ENCODE measurements around the gene ZNF627.
A peak's percentile ranks its signal among the peaks of the same experiment; 100 is the strongest.
"Not testable (repeated sequence)": the region's sequence is repeated elsewhere in the genome, so short reads cannot be mapped to it uniquely, and the experiment has no call there.

Gene ZNF627

DNA sequence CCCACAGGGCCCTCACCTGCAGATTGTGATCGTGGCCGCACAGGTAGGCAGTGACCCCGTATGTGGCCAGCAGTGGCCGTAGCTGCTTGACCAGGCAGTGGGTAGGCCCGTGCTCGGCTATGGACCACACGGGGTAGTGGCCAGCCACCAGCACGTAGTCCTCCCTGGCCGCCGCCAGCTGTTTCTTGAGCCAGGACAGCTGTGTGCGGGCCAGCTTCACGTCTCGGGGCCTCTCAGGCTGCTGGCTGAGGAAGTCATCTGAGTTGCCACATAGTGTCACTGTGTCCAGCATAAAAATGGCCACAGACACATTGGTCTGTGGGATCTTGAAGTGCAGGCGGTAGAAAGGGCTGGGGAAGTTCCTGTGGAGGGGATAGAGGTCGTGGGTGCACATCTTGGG, 21.1 kb upstream of the ZNF627 start:
- no peak for DNase-seq

- peak; percentile 63 for DNase-seq
Measured at GRCh38 chr19:11577451-11578257, 19.6 kb upstream of the ZNF627 start, which contains the start of gene ACP5. Gene ACP5 (minus strand): TSS chr19:11577645. CDS start chr19:11577317, 328 bp downstream.

DNA sequence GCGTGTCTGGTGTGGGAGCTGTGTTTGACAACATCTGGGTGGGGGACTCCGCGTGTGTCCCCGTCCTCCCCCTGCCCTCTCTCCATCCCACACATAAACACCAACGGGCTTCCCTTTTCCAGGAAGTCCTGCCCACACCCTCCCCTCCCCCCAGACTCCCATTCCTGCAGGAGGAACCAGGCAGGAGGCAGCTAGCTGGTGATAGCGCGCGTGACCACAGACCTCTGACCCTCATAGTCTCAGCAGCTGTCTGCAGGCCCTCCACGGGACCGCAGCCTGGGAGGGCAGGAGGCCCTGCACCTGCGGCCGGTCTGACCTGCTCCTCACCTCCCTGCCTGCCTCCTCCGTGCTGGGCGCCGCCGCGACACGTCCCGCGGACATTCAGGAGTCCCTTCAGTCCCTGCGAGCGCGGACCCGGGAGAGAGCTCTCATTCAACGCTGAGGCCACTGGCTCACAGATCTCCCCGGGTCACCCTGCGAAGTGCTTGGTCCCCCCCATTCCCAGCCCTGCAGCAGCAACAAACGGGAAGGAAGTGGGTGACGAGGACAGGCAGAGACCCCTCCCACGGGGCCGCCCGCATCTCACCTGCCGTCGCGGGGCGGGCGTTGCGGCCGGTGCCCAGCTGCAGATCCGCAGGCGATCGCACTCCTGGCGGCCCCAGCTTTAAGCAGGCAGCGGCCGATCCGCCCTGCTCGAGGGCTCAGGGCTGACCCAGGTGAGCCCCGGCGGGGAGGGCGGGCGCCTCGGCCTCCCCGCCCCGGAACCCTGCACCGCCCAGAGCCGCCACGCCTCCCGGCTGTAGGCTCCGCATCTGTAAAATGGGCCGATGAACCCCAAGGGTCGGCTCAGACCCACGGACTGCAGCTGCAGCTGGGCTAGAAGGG, 18.8 kb upstream of the ZNF627 start:
- peak; percentile 58 for DNase-seq

GRCh38 chr19:11580116-11580515, 17.2 kb upstream of the ZNF627 start:
- DNase-seq, result no peak

GRCh38 chr19:11581740-11582139, 15.5 kb upstream of the ZNF627 start:
- no peak for DNase-seq

DNA sequence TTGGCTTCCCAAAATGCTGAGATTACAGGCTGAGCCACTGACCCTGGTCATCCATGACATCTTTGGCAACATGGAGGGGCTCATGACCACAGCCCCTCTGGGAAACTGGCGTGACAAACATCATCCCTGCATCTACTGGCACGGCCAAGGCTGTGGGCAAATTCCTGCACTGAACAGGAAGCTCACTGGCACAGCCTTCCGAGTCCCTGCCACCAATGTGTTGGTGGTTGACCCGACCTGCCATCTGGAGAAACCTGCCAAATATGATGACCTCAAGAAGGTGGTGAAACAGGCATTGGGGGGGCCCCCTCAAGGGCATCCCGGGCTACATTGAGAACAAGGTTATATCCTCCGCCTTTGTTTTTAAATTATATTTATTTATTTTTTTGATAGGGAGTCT, 11.0 kb upstream of the ZNF627 start:
- DNase-seq, result no peak

DNA sequence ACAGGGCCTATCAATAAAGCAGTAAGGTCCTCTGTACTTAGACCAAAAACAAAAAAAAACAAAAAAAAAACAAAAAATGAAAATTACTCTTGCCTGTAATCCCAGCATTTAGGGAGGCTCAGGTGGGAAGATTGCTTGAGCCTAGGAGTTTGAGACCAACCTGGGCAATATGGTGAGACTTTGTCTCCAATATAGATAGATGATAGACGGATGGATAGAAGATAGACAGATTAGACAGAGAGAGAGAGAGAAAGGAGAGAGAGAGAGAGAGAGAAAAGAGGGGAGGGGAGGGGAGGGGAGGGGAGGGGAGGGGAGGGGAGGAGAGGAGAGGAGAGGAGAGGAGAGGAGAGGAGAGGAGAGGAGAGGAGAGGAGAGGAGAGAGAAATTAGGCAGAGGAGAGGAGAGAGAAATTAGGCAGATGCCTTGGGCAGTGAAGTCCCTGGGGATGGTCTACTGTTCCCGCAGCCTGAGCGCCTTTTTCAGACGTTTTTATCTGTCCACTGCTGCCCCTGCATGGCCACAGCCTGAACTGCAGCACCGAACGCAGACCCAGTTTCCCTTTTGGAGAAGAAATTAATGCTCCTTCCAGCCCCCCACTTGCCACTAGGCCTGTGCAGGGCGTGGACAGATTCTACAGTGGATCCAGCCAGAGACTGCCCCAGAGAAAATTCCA, 9.8 kb upstream of the ZNF627 start:
- peak; percentile 90 for DNase-seq

GRCh38 chr19:11587975-11588631, 9.2 kb upstream of the ZNF627 start:
- DNase-seq, result no peak

GRCh38 chr19:11594084-11594483, 3.2 kb upstream of the ZNF627 start:
- DNase-seq, result no peak

- DNase-seq, result no peak
Measured at GRCh38 chr19:11596156-11596555, 1.1 kb upstream of the ZNF627 start.

- DNase-seq, result no peak
Measured at GRCh38 chr19:11598103-11598483, 810 bp downstream of the ZNF627 start.

- no peak for DNase-seq
Measured at GRCh38 chr19:11598746-11599145, 1.5 kb downstream of the ZNF627 start.

DNA sequence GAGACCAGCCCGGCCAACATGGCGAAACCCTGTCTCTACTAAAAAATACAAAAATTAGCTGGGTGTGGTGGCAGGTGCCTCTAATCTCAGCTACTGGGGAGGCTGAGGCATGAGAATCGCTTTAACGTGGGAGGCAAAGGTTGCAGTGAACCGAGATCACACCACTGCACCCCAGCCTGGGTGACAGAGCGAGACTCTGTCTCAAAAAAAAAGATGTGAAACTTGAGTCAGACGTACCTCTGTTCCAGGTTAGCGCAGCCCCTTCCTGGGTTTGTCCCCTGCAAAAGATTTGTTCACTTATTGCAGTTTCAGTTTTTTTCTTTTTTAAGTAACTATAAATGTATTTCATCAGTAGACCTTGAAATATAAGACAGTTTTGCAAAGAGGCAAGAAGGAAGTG, 2.4 kb downstream of the ZNF627 start:
- DNase-seq, result not testable (repeated sequence)

DNA sequence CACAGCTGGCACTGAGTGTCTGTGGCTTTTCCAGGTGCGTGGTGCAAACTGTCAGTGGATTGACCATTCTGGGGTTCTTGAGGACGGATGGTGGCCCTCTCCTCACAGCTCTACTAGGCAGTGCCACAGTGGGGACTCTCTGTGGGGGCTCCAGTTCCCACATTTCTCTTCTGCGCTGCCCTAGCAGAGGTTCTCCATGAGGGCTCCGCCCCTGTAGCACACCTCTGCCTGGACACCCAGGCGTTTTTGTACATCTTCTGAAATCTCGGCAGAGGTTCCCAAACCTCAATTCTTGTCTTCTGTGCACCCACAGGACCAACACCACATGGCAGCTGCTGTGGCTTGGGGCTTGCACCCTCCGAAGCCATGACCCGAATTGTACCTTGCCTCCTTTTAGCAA, 9.2 kb downstream of the ZNF627 start:
- DNase-seq, result no peak

DNA sequence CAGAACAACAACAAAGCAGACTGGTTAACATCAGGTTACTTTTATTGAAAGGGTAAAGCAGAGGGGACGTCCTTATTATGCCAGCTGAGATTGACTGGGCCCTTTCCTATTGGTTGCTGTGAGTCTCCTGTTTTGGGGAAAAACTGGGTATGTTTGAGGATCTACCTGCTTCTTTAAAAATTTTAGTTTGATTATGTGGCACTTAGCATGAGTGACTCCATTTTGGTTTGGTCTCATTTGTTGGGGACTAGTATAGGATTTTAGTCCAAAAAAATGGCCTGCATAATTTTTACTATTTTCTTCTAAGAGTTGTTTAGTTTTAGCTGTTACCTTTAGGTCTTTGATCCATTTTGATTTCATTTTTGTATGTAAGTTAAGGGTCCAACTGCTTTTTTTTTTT, 14.4 kb downstream of the ZNF627 start:
- no peak for DNase-seq

DNA sequence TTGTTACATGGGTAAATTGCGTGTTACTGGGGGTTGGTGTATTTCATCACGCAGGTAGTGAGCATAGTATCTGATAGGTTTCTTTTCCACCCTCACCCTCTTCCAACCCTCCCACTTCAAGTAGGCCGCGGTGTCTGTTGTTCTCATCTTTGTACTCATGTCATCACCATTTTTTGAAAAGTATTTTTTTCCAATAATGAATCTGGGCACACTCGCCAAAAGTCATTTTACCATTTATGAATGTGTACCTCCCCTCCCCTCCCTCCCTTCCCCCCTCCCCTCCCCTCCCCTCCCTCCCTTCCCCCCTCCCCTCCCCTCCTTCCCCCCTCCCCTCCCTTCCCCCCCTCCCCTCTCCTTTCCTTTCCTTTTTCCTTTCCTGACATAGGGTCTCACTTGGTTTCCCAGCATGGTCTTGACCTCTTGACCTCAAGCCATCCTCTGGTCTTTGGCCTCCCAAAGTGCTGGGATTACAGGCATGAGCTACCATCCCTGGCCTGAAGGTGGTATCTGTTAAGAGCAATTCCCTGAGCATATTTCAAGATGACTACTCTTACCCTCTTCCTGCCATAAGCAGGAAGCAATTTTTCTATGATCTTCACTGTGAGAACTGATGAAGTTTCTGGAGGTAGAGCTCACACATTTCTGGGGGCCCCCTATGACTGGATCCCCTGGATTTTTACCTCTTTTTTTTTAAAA, 15.7 kb downstream of the ZNF627 start:
- DNase-seq, result no peak

GRCh38 chr19:11617180-11618062, 20.1 kb downstream of the ZNF627 start:
- DNase-seq, result no peak

DNA sequence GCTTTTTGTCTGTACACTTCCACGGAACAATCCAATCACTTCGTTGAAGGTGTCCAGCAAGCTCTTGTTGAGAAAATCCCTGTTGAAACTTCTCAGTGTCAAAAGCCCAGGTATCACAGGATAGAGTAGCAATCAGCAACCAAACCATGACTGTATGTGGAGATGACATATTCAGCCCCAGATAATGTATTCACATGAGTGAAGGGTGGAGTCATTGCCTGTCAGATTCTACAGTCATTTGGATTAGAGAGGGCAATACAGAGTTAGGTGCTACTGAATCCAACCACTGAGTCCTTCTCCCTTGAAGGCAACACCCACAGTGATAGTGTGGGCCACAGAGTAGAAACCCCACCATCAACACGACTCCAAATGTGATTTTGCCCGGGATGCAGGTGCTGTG, 23.3 kb downstream of the ZNF627 start:
- no peak for DNase-seq

DNA sequence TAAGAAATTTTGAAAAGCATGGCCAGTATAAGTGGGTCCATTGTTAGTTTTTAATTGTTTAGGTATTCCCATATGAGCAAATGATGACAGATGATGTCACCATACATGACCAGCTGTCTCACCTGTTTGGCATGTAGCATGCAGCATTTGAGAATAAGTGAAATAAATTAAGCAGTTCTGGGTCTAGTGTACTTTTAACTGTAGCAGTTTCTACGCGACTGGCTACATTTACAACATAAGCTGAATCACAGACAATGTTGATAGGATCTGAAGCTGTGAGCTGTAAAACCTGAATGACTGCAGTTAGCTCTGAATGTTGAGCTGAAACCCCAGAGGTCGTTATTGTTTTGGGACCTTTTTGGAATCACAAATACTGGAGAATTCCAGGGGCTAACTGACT, 25.1 kb downstream of the ZNF627 start:
- DNase-seq, result not testable (repeated sequence)

DNA sequence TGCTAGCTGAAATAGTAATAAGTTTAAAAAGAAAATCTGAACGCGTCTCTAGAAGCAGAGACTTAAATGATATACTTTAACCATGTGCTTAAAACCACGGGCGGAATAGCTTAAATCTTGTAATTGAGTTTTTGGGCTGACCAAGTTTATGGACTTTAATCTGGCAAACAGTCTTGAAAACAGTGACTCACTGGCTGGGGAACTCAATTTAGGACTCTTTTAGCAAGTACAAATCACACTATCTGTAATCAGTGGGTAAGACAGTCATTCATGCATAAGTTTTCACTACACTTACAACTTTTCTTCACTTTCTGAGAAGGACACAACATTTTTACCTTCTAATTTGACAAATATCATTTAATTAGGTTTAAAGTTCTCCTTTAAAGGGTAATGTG, 26.8 kb downstream of the ZNF627 start:
- no peak for DNase-seq

DNA sequence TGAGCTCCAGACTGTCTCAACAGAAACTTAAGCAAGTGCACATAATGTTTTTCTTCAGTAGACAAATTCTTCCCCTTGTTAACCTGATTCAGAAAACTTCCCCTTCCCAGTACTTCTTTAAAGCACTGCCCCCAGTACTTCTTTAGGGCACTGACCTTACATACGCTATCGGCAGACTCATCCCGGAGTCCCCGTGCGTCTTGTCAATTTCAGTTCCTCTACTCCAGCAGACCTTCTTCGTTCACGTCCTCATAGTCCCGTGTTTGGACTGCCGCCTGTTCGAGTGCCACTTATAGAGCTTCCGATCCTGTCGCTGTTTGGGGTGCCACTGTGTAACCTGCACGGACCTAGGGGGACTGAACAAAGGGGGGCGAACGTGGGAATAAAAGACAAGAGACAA, 29.0 kb downstream of the ZNF627 start:
- DNase-seq, result peak; percentile 29

Measured in retina (tissue), 1 donor.